Trophoblast cell (in vitro differentiated cells and primary cell): ENCODE data around the gene ZRANB1.
A peak's percentile ranks its signal among the peaks of the same experiment; 100 is the strongest.

Experiments used
- DNase-seq, 2 donors: peaks; one replicate each; pipeline ENCODE4 v3.0.0-alpha.2; 2016
- H2AFZ ChIP-seq: 2 replicates; pipeline ENCODE4 v1.6.1; 2013; ENCODE audit warnings: low read length, moderate library complexity, mild to moderate bottlenecking; ENCODE audit not compliant: insufficient read depth, poor library complexity
- H2AK5ac ChIP-seq: 2 replicates; pipeline ENCODE4 v1.6.1; 2013; ENCODE audit warnings: mild to moderate bottlenecking, low read length
- H2BK120ac ChIP-seq: 2 replicates; pipeline ENCODE4 v1.6.1; 2013; ENCODE audit warnings: low read length, mild to moderate bottlenecking, moderate library complexity; ENCODE audit not compliant: insufficient read depth, poor library complexity
- H2BK12ac ChIP-seq: 2 replicates; pipeline ENCODE4 v1.6.1; 2013; ENCODE audit warnings: mild to moderate bottlenecking, low read length, moderate library complexity
- H2BK5ac ChIP-seq: 2 replicates; pipeline ENCODE4 v1.6.1; 2013; ENCODE audit warnings: low read length, low read depth, moderate library complexity, mild to moderate bottlenecking; ENCODE audit not compliant: poor library complexity
- H3K14ac ChIP-seq: 2 replicates; pipeline ENCODE4 v1.6.1; 2013; ENCODE audit warnings: mild to moderate bottlenecking, low read length
- H3K18ac ChIP-seq: 2 replicates; pipeline ENCODE4 v1.6.1; 2013; ENCODE audit warnings: mild to moderate bottlenecking, low read length
- H3K23ac ChIP-seq: 2 replicates; pipeline ENCODE4 v1.6.1; 2013; ENCODE audit warnings: low read length
- H3K27ac ChIP-seq: 2 replicates; pipeline ENCODE4 v1.5.1; 2013; ENCODE audit warnings: low read depth, mild to moderate bottlenecking, inconsistent platforms, low read length, moderate library complexity
- H3K27me3 ChIP-seq: 2 replicates; pipeline ENCODE4 v1.6.1; 2013; ENCODE audit warnings: inconsistent platforms, mild to moderate bottlenecking, low read length, moderate library complexity; ENCODE audit not compliant: insufficient read depth
- H3K36me3 ChIP-seq, 2 experiments: 1 replicate in 1 of 2; 2 replicates in 1 of 2; pipeline ENCODE4 v1.6.1; 2013; ENCODE audit warnings: low read length in 2 of 2, mild to moderate bottlenecking in 2 of 2, moderate library complexity in 1 of 2; ENCODE audit not compliant: insufficient read depth in 2 of 2, control insufficient read depth in 1 of 2
- H3K4ac ChIP-seq: 2 replicates; pipeline ENCODE4 v1.6.1; 2013; ENCODE audit warnings: low read depth, mild to moderate bottlenecking, low read length, moderate library complexity
- H3K4me1 ChIP-seq, 2 experiments: 1 replicate in 1 of 2; 2 replicates in 1 of 2; pipeline ENCODE4 v1.6.1; 2013; ENCODE audit warnings: low read length in 2 of 2, mild to moderate bottlenecking in 2 of 2, moderate library complexity in 1 of 2; ENCODE audit not compliant: insufficient read depth in 2 of 2, control insufficient read depth in 1 of 2
- H3K4me2 ChIP-seq: 2 replicates; pipeline ENCODE4 v1.6.1; 2013; ENCODE audit warnings: inconsistent platforms, mild to moderate bottlenecking, low read length, moderate library complexity
- H3K4me3 ChIP-seq: 2 replicates; pipeline ENCODE4 v1.5.1; 2013; ENCODE audit warnings: mild to moderate bottlenecking, low read depth, low read length, inconsistent platforms
- H3K79me1 ChIP-seq: one replicate; pipeline ENCODE4 v1.6.1; 2013; ENCODE audit warnings: low read length
- H3K79me2 ChIP-seq: 2 replicates; pipeline ENCODE4 v1.6.1; 2013; ENCODE audit warnings: low read length, mild to moderate bottlenecking; ENCODE audit not compliant: control insufficient read depth, insufficient read depth, poor library complexity
- H3K9ac ChIP-seq: 2 replicates; pipeline ENCODE4 v1.6.1; 2013; ENCODE audit warnings: mild to moderate bottlenecking, low read length
- H3K9me3 ChIP-seq: 2 replicates; pipeline ENCODE4 v1.6.1; 2013; ENCODE audit warnings: low read depth, mild to moderate bottlenecking, control low read depth, inconsistent platforms, low read length; ENCODE audit not compliant: insufficient read depth
- H4K12ac ChIP-seq: 2 replicates; pipeline ENCODE4 v1.6.1; 2013; ENCODE audit warnings: low read depth, mild to moderate bottlenecking, low read length, moderate library complexity
- H4K8ac ChIP-seq: 2 replicates; pipeline ENCODE4 v1.6.1; 2013; ENCODE audit warnings: low read depth, mild to moderate bottlenecking, low read length, moderate library complexity
- H4K91ac ChIP-seq: one replicate; pipeline ENCODE4 v1.6.1; 2013; ENCODE audit warnings: low read depth, mild to moderate bottlenecking, low read length, moderate library complexity
- WGBS: extraction: QIAGEN DNeasy Blood & Tissue Kit; methylation state at CpG from one replicate; pipeline ENCODE4 v1.1.7; 2013; ENCODE audit warnings: missing lambda C conversion rate; ENCODE audit not compliant: insufficient read length, insufficient coverage; ENCODE audit errors: extremely low coverage; 5-methylcytosine and 5-hydroxymethylcytosine counted together

Gene ZRANB1

GRCh38 chr10:124983321-124983720, 41.4 kb downstream of the ZRANB1 start:
- Histone ChIP-seq H2BK5ac (no peak overlapping the region), H3K4me3 (no peak overlapping the region), H3K4me1 (no peaks in the 10 kb centered on the region), H3K23ac (no peak overlapping the region), H2AK5ac (no peak overlapping the region), H3K4ac (no peak overlapping the region), H4K91ac (no peak overlapping the region), H2BK12ac (no peak overlapping the region), H4K12ac (no peak overlapping the region), H3K27ac (no peak overlapping the region), H3K36me3 (peaks cover 10 to 23% of the 10 kb centered on the region in 2 experiments), H3K79me1 (no peaks in the 10 kb centered on the region), H4K8ac (no peak overlapping the region), H3K9ac (no peak overlapping the region), H3K14ac (no peak overlapping the region), H3K79me2 (no peaks in the 10 kb centered on the region), H3K27me3 (no peaks in the 10 kb centered on the region), H2BK120ac (no peak overlapping the region), H3K4me2 (no peak overlapping the region), H2AFZ (no peak overlapping the region), H3K18ac (no peak overlapping the region), H3K9me3 (no peaks in the 10 kb centered on the region)
- WGBS = no CpG with 5 or more reads among the region's 6 CpGs
- peak; percentile 33 to 68 for DNase-seq

GRCh38 chr10:124984376-124984775, 42.5 kb downstream of the ZRANB1 start:
- no peaks in the 10 kb centered on the region for H3K9me3 ChIP-seq
- no peak overlapping the region for H2BK120ac ChIP-seq
- H3K23ac ChIP-seq = no peak overlapping the region
- H3K4me1 ChIP-seq = no peaks in the 10 kb centered on the region
- H3K4ac ChIP-seq = no peak overlapping the region
- no peak overlapping the region for H2AK5ac ChIP-seq
- H3K27me3 ChIP-seq = no peaks in the 10 kb centered on the region
- H2BK12ac ChIP-seq = no peak overlapping the region
- H4K91ac ChIP-seq = no peak overlapping the region
- no peak overlapping the region for H2AFZ ChIP-seq
- H3K14ac ChIP-seq = no peak overlapping the region
- H3K18ac ChIP-seq = no peak overlapping the region
- H3K9ac ChIP-seq = no peak overlapping the region
- H3K79me1 ChIP-seq = no peaks in the 10 kb centered on the region
- no peak for DNase-seq
- no peak overlapping the region for H4K12ac ChIP-seq
- WGBS = no CpG with 5 or more reads among the region's 1 CpG
- H3K36me3 ChIP-seq = peaks cover 10 to 25% of the 10 kb centered on the region in 2 experiments
- H3K4me3 ChIP-seq = no peak overlapping the region
- H4K8ac ChIP-seq = no peak overlapping the region
- no peak overlapping the region for H2BK5ac ChIP-seq
- H3K4me2 ChIP-seq = no peak overlapping the region
- H3K27ac ChIP-seq = no peak overlapping the region
- no peaks in the 10 kb centered on the region for H3K79me2 ChIP-seq

- no peaks in the 10 kb centered on the region for H3K27me3 ChIP-seq
- no peak overlapping the region for H2AFZ ChIP-seq
- no peak overlapping the region for H2AK5ac ChIP-seq
- no peak overlapping the region for H4K91ac ChIP-seq
- H3K9ac ChIP-seq = no peak overlapping the region
- H4K12ac ChIP-seq = no peak overlapping the region
- WGBS = no CpG with 5 or more reads among the region's 5 CpGs
- H3K9me3 ChIP-seq = no peaks in the 10 kb centered on the region
- no peak overlapping the region for H2BK120ac ChIP-seq
- no peak overlapping the region for H3K23ac ChIP-seq
- no peak overlapping the region for H3K27ac ChIP-seq
- no peaks in the 10 kb centered on the region for H3K79me2 ChIP-seq
- DNase-seq = no peak
- H2BK12ac ChIP-seq = no peak overlapping the region
- no peak overlapping the region for H3K4me2 ChIP-seq
- H3K36me3 ChIP-seq = peaks cover 17 to 30% of the 10 kb centered on the region in 2 experiments
- H3K18ac ChIP-seq = no peak overlapping the region
- no peak overlapping the region for H3K4ac ChIP-seq
- H4K8ac ChIP-seq = no peak overlapping the region
- no peaks in the 10 kb centered on the region for H3K4me1 ChIP-seq
- no peaks in the 10 kb centered on the region for H3K79me1 ChIP-seq
- no peak overlapping the region for H3K4me3 ChIP-seq
- H2BK5ac ChIP-seq = no peak overlapping the region
- H3K14ac ChIP-seq = no peak overlapping the region
Observed at GRCh38 chr10:124985162-124985561, 43.2 kb downstream of the ZRANB1 start.

GRCh38 chr10:124987788-124988187, 45.9 kb downstream of the ZRANB1 start:
- no peaks in the 10 kb centered on the region for H3K4me1 ChIP-seq
- H3K79me1 ChIP-seq = no peaks in the 10 kb centered on the region
- H3K36me3 ChIP-seq = peaks cover 36 to 49% of the 10 kb centered on the region in 2 experiments
- no peak overlapping the region for H4K8ac ChIP-seq
- H4K12ac ChIP-seq = no peak overlapping the region
- H2AFZ ChIP-seq = no peak overlapping the region
- peaks cover 2% of the 10 kb centered on the region for H3K9me3 ChIP-seq
- no peaks in the 10 kb centered on the region for H3K27me3 ChIP-seq
- H3K4ac ChIP-seq = no peak overlapping the region
- no peak overlapping the region for H3K9ac ChIP-seq
- no peak overlapping the region for H3K23ac ChIP-seq
- H3K4me2 ChIP-seq = no peak overlapping the region
- H2BK120ac ChIP-seq = no peak overlapping the region
- no peak overlapping the region for H2BK12ac ChIP-seq
- WGBS = no CpG with 5 or more reads among the region's 1 CpG
- no peak overlapping the region for H3K4me3 ChIP-seq
- H3K79me2 ChIP-seq = no peaks in the 10 kb centered on the region
- H3K14ac ChIP-seq = no peak overlapping the region
- H2AK5ac ChIP-seq = no peak overlapping the region
- no peak for DNase-seq
- no peak overlapping the region for H3K27ac ChIP-seq
- H3K18ac ChIP-seq = no peak overlapping the region
- no peak overlapping the region for H4K91ac ChIP-seq
- no peak overlapping the region for H2BK5ac ChIP-seq
